Measurements from ENCODE around the gene PLIN3. TPM values are rescaled to one million over a fixed set of nuclear protein-coding genes. Genes with fewer than 3 reads are reported as not detected.

PLIN3 gene
- total and polyA plus RNA-seq, 2 of the 4 experiments (the other 2 are of a cell fraction), result 147 to 246 TPM

GRCh38 chr19:4916292-4917082, 49.0 kb upstream of the PLIN3 start:
- H2AK5ac ChIP-seq (ENCODE audit: low read depth, low read length), result peak overlapping the region; percentile 91
- no peak for TF ChIP-seq CHD1 (IDR thresholded peaks at IDR 0.05; ENCODE audit: low read depth, low read length)
- TF ChIP-seq MAZ (IDR thresholded peaks at IDR 0.05; ENCODE audit: borderline replicate concordance, low read depth, low read length), result no peak
- no peak for TF ChIP-seq CEBPB (IDR thresholded peaks at IDR 0.05; ENCODE audit: low read depth, low read length)
- TF ChIP-seq RFX5 (IDR thresholded peaks at IDR 0.05; ENCODE audit: low read depth, low read length), result no peak
- no peak for TF ChIP-seq ELK1 (IDR thresholded peaks at IDR 0.05; ENCODE audit: borderline replicate concordance, low read depth, low read length)
- TF ChIP-seq FOS (IDR thresholded peaks at IDR 0.05; ENCODE audit: low read depth, low read length), result no peak
- TF ChIP-seq, protein P1, sequence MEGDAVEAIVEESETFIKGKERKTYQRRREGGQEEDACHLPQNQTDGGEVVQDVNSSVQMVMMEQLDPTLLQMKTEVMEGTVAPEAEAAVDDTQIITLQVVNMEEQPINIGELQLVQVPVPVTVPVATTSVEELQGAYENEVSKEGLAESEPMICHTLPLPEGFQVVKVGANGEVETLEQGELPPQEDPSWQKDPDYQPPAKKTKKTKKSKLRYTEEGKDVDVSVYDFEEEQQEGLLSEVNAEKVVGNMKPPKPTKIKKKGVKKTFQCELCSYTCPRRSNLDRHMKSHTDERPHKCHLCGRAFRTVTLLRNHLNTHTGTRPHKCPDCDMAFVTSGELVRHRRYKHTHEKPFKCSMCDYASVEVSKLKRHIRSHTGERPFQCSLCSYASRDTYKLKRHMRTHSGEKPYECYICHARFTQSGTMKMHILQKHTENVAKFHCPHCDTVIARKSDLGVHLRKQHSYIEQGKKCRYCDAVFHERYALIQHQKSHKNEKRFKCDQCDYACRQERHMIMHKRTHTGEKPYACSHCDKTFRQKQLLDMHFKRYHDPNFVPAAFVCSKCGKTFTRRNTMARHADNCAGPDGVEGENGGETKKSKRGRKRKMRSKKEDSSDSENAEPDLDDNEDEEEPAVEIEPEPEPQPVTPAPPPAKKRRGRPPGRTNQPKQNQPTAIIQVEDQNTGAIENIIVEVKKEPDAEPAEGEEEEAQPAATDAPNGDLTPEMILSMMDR (conservative IDR thresholded peaks at IDR 0.05; ENCODE audit: low read depth, low read length), result no peak
- no peak for TF ChIP-seq MAFK (IDR thresholded peaks at IDR 0.05; ENCODE audit: low read depth, low read length)
- in situ Hi-C loops (cut with MboI; ENCODE audit: low sequenced_read_pairs) (no loop called here), dilution Hi-C loops (cut with HindIII; ENCODE audit: low sequenced_read_pairs, unreplicated experiment) (no loop called here), intact Hi-C loops (cut with micrococcal nuclease) (no loop called here)
- H3K9me3 ChIP-seq (ENCODE audit: control insufficient read depth, insufficient read depth, low read length), result no peaks in the 10 kb centered on the region
- no TSS peak for BruUV-seq (replicated peaks)
- H3K23ac ChIP-seq (ENCODE audit: low read depth, low read length), result no peak overlapping the region
- DNase-seq (no peak), ATAC-seq (ENCODE audit: low read depth) (no peak)
- 0 out of 2 replicates have a peak overlapping the region, but pooled peaks have one; percentile 28 for H2BK20ac ChIP-seq (ENCODE audit: low read depth, low read length)
- H3K18ac ChIP-seq (ENCODE audit: low read depth, low read length), result no peak overlapping the region; the same call in 1 of the 2 replicates
- H2AK9ac ChIP-seq (replicated peaks; ENCODE audit: low read depth, low read length, poor library complexity), result peak overlapping the region; percentile 89
- no peak overlapping the region for H3K4me2 ChIP-seq (ENCODE audit: low read depth, low read length)
- CTCF ChIA-PET, result no interaction called here
- peak overlapping the region; percentile 22; the same call in 1 of the 3 replicates for H2BK15ac ChIP-seq (ENCODE audit: low read depth, low read length)
- no peak overlapping the region for H3K56ac ChIP-seq (ENCODE audit: extremely low read depth, insufficient read depth, low read length)
- H2BK120ac ChIP-seq (ENCODE audit: low read depth, low read length), result peak overlapping the region; percentile 91
- peaks cover 47% of the 10 kb centered on the region for H4K20me1 ChIP-seq (ENCODE audit: insufficient read depth, low read length)
- H3K4me1 ChIP-seq (ENCODE audit: control insufficient read depth, insufficient read depth, low read length), result peaks cover 27% of the 10 kb centered on the region
- peaks cover 9% of the 10 kb centered on the region for H3K9me1 ChIP-seq (ENCODE audit: insufficient read depth, low read length)
- H3K4me3 ChIP-seq (ENCODE audit: insufficient read depth, low read depth, low read length), result no peak overlapping the region
- peak overlapping the region; percentile 39; the same call in 1 of the 2 replicates for H3K27ac ChIP-seq (ENCODE audit: insufficient read depth, low read length)
- no peak overlapping the region for H3K9ac ChIP-seq (ENCODE audit: low read depth, low read length)
- peak overlapping the region; percentile 57 for H4K91ac ChIP-seq (ENCODE audit: insufficient read depth, low read depth, low read length)
- peak overlapping the region; percentile 81; the same call in 1 of the 2 replicates for H3K14ac ChIP-seq (replicated peaks; ENCODE audit: low read depth, low read length)
- H4K5ac ChIP-seq (ENCODE audit: low read depth, low read length), result peak overlapping the region; percentile 59
- WGBS, 2 experiments (ENCODE audit: extremely low coverage in 2 of 2, insufficient read length in 1 of 2), result 93% methylated on average over 13 of the region's 41 CpGs; no CpG with 5 or more reads in 1 of the 2 experiments
- H3K4ac ChIP-seq (ENCODE audit: low read depth, low read length), result peak overlapping the region; percentile 92
- no peaks in the 10 kb centered on the region for H3K27me3 ChIP-seq (ENCODE audit: control insufficient read depth, insufficient read depth, low read length)
- peak overlapping the region; percentile 59 for H2BK5ac ChIP-seq (ENCODE audit: low read depth, low read length, poor library complexity, severe bottlenecking)
- H3K79me1 ChIP-seq (ENCODE audit: low read depth in 1 of 2, low read length in 2 of 2), result peaks cover 6 to 68% of the 10 kb centered on the region in 2 experiments; a peak in 3 of 4 replicates
- peak overlapping the region in 1 of 2 experiments; percentile 86; a peak in 2 of 4 replicates for H4K8ac ChIP-seq (ENCODE audit: low read depth in 2 of 2, low read length in 2 of 2)
- POLR2A ChIA-PET (ENCODE audit: unreplicated experiment), result interaction anchor here (0.6 kb wide), 1 partner anchor 118 kb away, joined by 7 read pairs; no protein-coding TSS in a partner anchor
- peak overlapping the region; percentile 61 for H2AFZ ChIP-seq (replicated peaks; ENCODE audit: low read length, poor library complexity)
- H3K36me3 ChIP-seq (ENCODE audit: control insufficient read depth, insufficient read depth, low read length), result peaks cover 1% of the 10 kb centered on the region; the same call in 1 of the 2 replicates

Measured in IMR-90 (cell line).